GM18508 (cell line): ENCODE measurements around the gene ACTL6A.
"Not testable (repeated sequence)": the region's sequence is repeated elsewhere in the genome, so short reads cannot be mapped to it uniquely, and the experiment has no call there.

Source experiments
- ATAC-seq: cut with Tn5 transposase; IDR thresholded peaks from one replicate; pipeline ENCODE4 v1.9.1; 2021; ENCODE audit warnings: moderate number of reproducible peaks; ENCODE audit not compliant: insufficient read depth, unreplicated experiment

The ACTL6A gene

DNA sequence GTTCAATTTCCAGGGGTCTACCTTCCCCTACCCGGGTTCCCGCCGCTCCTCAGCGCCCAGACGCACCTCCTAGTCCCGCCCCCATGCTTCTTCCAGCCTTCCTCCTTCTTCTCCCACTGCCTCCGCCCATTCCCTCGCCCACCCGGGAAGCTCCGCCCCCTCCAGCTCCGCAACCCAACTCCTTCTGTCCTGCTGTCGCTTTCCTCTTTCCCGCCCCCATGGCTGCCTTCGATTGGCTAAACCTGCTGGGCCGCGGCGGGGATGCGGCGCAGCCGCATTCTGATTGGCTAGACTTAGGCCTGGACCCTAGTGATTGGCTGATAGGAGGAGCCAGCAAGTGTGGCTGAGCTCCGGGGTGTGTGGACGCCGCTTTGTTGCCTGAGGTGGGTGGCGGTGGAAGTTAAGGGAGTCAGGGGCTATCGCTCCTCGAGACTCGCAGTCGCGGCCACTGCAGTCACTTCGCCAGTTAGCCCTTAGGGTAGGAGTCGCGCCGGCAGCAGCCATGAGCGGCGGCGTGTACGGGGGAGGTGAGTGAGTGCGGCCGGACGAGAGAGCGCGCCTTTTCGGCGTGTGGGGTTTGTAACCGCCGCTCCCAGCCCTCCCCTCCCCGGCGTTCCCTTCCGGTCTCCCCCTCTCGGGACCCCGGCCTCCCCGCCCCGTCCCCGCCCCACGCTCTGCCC, at the start of gene ACTL6A:
TSS of gene ACTL6A (plus strand) at position 336 of the 680 bp plus-strand sequence. CDS start at position 503, 167 bp downstream.
- peak; percentile 90 for ATAC-seq

DNA sequence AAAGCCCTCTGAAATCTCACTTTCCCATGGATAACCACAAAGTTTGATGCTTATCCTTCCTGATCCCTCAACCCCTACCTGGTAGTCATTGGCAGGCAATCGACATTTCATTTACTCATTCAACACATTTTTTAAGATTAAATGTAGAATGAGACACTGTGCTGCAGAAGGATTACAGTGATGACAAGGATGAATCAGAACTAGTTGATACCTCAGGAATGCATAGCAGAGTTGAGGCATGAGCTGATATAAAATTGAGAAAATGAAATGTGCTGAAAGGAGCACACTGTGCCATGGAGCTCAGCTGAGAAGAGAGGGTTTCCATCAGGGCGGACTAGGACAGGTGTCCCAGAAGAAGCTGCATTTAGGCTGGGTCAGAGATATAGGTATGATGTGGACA, 48.9 kb upstream of the ACTL6A start:
- no peak for ATAC-seq

DNA sequence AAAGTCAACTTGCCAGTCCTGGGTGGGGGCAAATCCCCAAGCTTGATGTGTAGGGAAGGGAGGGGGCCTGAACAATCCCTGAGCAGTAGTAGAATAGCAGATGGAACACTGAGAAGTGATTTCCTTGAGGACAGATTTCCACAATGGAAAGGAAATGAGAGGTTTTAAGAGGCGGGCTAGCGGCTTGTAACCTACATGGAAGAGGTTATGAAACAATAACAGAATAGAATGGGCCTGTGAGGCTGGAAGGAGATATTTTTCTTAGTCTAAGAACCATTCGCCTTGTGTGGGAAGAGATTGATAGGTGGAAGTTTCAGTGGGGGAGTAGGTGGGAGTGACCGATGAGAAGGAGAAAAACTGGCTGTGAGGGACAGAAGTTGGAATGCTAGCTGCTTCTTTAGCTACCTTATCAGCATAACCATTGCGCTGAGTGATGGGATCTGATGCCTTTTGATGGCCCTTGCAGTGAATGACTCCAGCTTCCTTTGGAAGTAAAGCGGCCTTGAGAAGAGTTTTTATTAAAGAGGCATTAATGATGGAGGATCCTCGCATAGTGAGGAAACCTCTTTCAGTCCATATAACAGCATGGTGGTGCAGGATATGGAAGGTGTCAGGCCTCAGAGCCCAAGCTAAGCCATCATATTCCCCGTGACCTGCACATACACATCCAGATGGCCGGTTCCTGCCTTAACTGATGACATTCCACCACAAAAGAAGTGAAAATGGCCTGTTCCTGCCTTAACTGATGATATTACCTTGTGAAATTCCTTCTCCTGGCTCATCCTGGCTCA, 46.1 kb upstream of the ACTL6A start:
- ATAC-seq, result not testable (repeated sequence)

DNA sequence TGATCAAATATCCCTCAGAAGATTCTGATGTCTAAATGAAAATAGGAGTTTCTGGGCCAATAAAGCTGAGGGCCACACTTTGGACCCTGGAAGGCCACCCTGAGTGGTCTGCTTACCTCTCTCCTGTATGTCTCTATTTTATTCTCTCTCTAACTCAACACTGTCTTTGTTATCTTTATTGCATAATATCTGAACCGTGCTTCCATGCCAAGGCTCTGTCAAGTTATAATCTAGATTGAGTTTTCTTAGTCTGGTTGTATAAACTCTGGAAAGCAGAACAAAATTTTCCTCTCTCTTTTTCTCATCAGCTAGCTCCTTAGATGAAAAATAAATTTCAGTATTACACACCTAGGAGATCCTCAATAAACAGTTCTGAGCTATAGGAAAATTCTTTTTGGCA, 36.2 kb upstream of the ACTL6A start:
- ATAC-seq, result no peak

DNA sequence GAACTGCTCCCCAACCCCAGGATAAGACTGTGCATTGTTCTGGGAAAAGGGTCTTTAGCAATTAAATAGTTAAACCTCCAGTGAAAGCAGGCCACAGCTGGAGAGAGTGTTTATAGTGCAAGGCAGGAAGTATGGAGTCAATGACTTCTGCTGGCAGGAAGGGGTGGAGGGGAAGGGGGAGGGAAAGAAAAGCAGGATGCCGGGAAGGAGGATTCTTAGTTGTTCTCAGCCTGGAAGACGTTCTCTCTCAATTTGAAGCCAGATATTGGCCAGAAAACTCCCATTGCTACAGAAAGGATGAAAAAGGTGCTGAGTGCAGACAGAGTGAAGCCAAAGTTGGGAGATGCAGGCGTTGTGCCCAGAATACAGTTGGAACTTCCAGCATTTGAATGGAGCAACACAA, 35.7 kb upstream of the ACTL6A start:
- no peak for ATAC-seq

DNA sequence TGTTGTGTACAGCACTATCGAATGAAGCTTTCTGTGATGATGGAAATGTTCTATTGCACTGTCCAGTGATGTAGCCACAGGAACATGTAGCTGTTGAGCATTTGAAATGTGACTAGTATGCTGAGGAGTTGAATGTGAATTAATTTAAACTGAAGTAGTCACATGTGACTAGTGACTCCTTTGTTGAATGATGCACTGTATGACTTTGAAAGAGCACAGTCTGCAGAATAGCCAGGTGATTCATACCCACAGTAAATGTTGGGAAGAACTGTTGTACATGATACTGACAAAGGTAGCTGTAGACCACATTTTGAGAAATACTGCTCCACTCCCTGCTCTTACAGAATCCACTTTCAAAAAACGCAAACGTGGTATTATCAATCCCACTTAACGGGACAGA, 34.0 kb upstream of the ACTL6A start:
- ATAC-seq, result no peak

DNA sequence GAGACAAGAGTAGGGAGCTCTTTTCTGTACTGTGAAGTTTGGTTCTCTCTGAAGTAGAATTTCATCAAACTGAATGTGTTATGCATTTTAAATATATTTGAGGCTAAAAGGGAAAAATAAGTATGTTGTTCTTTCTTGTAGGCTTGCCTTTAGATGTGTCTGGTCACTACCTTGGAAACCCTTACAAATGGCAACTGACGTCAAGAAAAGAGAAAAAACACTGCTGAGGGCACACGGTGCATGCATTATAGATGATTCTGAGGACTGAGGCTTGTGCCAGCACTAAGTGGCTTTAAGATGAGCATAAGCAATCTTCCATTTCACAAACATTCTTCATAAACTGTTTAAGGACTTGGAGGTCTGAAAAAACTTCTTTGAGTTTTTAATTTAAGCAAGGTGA, 31.1 kb upstream of the ACTL6A start:
- no peak for ATAC-seq

DNA sequence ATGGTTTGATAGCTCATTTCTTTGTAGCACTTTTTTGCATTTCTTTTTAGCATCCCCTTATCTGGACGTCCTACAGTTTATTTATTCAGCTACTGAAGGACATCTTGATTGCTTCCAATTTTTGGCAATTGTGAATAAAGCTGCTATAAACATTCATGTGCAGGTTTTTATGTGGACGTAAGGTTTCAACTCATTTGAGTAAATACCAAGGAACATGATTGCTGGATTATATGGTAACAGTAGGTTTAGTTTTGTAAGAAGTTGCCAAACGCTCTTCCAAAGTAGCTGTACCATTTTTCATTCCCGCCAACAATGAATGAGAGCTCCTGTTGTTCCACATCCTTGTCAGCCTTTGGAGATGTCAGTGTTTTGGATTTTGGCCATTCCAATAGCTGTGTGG, 29.5 kb upstream of the ACTL6A start:
- no peak for ATAC-seq

DNA sequence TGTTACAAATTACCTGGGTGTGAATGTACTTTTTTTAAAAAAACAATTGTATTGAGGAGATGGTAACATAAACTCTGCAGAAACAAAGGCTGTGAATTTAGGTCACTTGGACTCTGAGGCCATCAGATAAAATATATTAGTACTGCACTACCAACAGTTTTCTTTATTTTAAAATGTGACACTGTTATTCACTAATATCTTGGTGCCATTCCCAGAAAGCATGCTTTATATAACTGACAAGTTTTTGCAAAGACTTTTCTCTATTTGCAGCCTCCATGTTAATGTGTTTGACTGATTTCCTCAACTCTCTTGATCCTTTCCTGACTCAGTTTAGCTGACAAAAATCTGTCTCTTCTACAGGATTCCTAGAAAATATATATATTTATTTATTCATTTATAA, 26.5 kb upstream of the ACTL6A start:
- no peak for ATAC-seq

DNA sequence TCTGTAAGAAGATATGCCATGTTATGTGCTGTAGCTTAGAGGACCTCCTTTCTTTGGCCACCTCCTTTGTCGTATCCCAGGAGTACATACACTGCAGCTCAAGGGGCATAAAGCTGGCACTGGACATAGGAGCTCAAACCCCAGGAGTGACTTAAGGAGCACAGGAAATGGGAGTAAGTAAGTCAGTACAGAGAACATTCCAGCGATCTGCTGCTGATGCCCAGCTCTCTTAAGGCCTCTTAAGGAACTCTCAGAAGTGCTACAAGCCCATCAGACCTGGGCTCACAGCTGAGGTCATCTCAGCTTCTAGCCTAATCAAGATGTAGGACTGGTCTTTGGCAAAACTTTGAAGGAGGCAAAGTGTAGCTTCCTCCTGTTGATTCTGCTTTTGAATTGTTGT, 21.6 kb upstream of the ACTL6A start:
- ATAC-seq, result no peak

DNA sequence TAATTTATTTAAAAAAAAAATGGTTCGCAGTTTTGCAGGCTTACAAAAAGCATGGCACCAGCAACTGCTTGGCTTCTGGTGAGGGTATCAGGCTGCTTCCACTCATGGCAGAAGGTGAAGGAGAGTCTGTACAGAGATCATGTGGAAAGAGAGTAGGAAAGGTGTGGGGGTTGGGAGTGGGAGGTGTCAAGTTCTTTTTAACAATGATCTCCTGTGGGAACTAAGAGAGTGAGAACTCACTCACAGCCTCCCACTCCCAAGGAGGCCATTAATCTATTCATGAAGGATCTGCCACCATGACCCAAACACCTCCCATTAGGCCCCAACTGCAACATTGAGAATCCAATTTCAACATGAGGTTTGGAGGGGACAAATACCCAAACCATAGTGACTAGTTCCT, 21.1 kb upstream of the ACTL6A start:
- no peak for ATAC-seq

DNA sequence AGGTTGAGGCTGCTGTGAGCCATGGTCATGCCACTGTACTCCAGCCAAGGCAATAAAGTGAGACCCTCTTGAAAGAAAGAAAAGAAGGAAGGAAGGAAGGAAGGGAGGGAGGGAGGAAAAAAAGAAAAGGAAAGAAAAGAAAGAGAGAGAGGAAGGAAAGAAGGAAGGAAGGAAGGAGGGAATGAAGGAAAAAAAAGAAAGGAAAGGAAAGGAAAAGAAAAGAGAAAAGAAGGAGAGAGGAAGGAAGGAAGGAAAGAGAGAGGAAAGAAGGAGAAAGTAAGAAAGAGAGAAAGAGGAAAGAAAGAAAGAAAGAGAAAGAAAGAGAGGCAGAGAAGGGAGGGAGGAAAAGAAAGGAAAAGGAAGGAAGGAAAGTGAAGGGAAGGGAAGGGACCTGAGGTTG, 20.4 kb upstream of the ACTL6A start:
- no peak for ATAC-seq

DNA sequence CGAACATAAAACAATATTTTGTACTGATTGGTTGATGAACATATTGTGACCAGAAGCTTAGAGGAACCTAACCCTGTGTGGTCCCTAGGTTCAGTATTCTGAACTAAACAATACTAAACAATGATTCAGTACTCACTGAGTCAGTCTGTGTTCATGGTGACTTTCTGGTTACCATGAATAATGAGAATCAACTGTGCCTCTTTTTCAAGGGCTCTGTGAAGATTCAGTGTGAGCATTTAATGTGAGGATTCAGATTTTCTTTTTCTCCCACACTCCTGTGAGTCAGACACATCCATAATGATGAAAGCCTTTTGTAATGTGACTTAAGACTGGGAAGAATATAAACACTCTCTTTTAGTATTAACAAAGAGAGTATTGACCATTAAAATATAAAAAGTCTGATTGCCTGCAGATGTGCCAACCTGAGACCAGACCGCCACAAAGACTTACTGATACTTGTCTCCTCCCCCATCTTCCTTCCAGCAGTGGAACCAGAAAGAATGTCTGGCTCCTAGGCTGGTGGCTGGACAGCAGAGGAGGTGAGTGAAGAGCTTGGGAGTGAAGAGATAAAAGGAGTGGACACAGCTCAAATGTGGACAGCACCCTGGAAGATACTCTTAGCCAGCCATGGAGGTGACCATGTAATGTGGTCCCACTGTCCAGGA, 17.6 kb upstream of the ACTL6A start:
- ATAC-seq, result no peak

DNA sequence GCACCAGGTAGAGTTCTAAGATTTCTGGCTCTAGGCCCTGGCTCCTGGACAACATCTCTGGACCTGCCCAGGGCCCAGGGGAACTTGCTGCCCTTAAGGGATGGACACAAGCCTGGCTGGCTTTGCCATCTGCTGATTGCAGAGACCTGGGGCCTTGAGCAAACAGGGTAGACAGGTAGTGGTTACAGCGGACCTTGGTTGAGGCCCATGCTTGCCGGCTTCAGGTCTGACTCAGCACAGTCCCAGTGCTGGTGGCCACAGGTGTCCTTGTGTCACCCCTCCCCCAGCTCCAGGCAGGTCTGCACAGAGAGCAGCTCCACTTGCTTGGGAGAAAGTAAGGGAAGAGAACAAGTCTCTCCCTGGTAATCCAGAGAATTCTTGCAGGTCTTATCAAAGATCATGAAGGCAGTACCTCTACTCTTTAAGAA, 15.9 kb upstream of the ACTL6A start:
- no peak for ATAC-seq

DNA sequence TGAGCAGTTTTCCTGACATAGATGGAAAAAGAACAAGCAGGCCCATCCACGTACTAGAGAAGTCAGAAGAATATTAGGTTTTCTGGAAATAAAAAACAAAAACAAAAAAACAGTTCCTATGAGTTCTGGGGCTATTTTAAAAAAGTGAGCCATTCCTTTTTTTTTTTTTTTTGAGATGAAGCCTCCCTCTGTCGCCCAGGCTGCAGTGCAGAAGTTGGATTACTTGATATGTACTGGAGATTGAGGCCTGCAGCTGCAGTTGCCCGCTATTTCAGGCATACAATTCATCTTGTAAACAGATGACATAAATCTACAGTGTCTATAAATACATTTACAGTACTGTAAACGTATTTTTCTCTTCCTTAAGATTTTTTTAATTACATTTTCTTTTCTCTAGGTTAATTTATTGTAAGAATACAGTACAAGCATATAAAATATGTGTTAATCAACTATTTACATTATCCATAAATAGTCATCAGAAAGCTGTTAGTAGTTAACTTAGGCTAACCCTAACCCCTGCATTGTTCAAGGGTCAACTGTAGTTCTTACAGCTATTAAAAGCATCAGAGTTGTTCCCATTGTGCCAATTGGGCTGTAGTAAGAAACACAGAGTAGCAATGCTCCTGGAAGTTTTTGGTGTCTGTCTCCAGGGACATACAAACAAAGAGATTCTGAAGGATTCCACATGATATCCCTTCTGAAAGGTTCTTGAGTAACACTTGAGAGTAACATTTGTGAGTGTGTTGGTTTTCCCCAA, 11.2 kb upstream of the ACTL6A start:
- ATAC-seq, result no peak

DNA sequence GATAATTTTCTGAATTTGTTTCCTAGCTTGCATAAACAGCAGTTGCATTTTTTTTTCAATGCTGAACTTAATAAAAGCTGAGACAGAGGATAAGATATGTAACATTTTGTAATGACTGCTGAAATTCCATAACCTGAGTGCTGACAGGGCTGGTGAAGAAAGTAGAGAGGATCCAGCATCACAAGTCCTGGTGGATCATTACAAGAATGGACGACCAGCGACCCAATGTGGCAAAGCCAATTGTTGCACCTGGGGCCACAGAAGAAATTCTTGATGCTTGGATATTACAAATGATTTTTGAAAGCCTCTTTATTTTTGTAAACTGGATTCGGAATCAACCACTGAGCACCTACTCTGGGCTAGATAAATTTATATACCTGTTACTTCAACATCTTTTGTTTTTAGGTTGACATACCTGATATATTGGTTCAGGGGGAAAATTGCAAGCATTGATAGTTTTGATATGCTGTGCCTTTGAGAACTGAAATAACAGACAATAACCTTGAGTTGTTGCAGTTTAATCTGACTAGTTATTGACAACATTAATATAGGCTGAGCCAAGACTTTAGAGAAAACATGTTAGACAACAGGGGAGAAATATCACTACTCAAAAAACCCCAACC, 3.9 kb upstream of the ACTL6A start:
- no peak for ATAC-seq

DNA sequence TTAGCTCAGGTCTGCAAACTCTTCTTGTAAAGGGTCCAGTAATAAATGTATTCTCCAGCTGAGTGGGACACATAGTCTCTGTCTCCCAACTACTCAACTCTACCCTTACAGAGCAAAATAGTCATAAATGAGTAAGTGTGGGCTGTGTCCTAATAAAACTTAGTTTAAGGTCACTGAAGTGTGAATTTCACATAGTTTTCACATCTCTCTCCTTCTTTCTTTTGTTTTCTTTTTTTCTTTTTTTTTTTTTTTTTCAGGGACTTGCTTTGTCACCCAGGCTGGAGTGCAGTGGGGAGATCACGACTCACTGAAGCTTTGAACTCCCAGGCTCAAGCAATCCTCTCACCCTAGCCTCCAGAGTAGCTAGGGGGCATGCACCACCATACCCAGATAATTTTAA, 1.9 kb upstream of the ACTL6A start:
- no peak for ATAC-seq

DNA sequence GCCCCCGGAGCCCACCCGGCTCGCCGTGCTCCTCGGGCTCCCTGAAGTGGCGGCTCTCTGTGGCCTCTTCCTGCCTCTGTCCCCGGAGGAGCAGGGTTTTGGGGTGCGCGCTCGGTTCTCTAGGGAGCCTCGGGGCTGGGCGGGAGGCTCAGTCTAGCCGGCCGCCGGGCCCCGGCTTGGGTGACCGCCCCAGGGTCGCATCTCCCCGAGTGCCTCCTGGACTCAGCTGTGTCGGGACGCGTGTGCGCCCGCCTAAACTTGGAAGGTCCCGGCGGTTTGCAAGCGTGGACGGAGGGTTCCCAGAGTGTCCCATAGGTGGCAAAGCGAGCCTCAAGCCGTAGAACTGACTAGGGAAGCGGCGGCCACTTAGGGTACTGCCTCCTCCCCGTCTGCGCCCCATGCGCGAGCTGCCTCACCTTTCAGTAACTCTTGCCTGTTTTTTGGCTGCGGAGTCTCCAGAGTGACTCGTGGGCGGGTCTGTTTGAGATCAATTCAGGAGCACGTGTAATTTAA, 601 bp downstream of the ACTL6A start:
- peak; percentile 34 for ATAC-seq

DNA sequence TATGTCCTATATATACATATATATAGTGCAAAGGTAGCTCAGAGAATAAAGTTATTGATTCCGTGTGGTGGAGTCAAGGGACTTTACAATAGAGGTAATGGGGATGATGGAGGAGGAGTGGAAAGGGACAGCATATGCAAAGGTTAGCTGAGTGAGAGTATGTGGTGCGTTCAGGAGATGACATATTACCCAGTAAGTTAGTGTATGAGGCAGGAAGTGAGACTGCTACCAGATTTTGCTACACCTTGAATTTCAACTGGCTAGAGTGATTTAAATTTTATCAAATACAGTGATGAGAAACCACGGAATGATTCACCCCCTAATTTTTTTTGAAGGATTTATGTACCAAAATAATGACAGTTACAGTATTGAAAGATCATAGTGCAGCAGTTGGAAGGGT, 2.8 kb downstream of the ACTL6A start:
- ATAC-seq, result peak; percentile 26

DNA sequence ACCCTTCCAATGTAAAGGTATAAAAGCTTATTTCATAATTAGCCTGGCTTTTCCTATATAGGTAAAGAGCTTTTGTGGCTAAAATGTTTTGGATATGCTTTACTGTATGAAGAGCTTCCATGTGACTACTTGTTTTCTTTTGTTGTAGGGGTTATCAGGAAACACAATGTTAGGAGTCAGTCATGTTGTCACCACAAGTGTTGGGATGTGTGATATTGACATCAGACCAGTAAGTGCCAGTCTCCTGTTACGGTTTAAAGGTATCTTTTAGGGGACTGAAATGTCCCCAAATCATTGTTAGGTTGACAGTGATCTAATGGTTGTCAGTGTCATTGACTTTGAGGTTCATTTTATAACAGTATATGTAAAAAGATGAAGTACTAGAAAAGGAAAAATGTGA, 18.3 kb downstream of the ACTL6A start:
- no peak for ATAC-seq
